ENCODE results near the gene IRS1.

IRS1 gene

DNA sequence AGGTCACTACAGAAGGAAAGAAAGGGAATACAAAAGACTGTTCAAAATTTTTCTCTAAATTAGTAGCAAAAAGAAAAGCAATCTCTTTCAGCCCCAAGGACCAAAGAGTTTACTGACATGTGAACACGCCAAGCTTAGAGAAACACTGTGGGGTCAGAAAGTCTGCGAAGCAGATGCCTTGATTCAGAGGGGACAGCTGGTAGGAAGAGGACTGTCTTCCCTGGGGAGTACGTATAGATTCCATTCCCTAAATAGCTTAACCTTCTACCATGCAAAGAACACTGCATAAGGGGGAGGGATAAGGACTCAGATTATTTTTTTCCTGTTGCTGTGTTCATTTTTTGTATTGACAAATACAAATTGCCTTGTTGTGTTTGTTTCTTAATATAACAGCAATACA, 96.1 kb downstream of the IRS1 start:
- Histone ChIP-seq H3K9me3 (ENCODE audit: insufficient read depth, low read length, severe bottlenecking) (no peaks in the 10 kb centered on the region), H3K4me3 (ENCODE audit: low read depth in 1 of 2, low read length in 2 of 2) (no peak overlapping the region), H3K79me2 (ENCODE audit: insufficient read depth, low read length) (no peaks in the 10 kb centered on the region), H3K27me3 (ENCODE audit: insufficient read depth, low read length, poor library complexity) (no peaks in the 10 kb centered on the region), H3K27ac (ENCODE audit: low read length) (no peak overlapping the region), H3K36me3 (ENCODE audit: insufficient read depth, low read length) (no peaks in the 10 kb centered on the region), H3K9ac (ENCODE audit: low read depth, low read length) (no peak overlapping the region), H4K20me1 (ENCODE audit: insufficient read depth, low read length) (no peaks in the 10 kb centered on the region), H3K4me2 (ENCODE audit: insufficient read depth, low read length) (no peak overlapping the region), H2AFZ (ENCODE audit: low read depth, low read length) (no peak overlapping the region), H3K4me1 (ENCODE audit: insufficient read depth, low read length) (peaks cover 8% of the 10 kb centered on the region; the same call in 1 of the 2 replicates)
- TF ChIP-seq EZH2 (IDR thresholded peaks at IDR 0.05; ENCODE audit: borderline replicate concordance, low read depth, low read length, severe bottlenecking): no peak
- DNase-seq (no peak), ATAC-seq (ENCODE audit: insufficient read depth, low read depth) (no peak)

DNA sequence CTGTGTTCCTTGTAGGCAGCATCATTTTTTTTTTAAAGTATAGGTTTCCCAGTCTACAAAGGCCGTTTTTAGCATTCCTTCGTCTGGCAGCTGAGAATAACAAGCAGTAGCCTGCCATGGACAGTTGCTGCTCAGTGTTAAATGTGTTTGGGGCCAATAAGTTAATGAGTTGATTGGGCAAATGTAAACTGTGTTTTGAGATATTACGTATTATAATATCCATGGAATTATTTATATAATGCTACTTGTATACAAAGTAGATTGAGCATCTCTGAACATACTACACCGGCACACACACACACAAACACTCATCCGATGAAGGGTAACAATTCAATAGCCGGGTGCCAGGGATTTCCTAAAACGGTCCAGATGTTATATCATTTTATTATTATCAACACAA, 97.2 kb downstream of the IRS1 start:
- Histone ChIP-seq H4K20me1 (ENCODE audit: insufficient read depth, low read length) (no peaks in the 10 kb centered on the region), H3K79me2 (ENCODE audit: insufficient read depth, low read length) (no peaks in the 10 kb centered on the region), H3K9ac (ENCODE audit: low read depth, low read length) (no peak overlapping the region), H3K36me3 (ENCODE audit: insufficient read depth, low read length) (no peaks in the 10 kb centered on the region), H3K27ac (ENCODE audit: low read length) (no peak overlapping the region), H3K4me3 (ENCODE audit: low read depth in 1 of 2, low read length in 2 of 2) (no peak overlapping the region), H3K27me3 (ENCODE audit: insufficient read depth, low read length, poor library complexity) (no peaks in the 10 kb centered on the region), H3K4me2 (ENCODE audit: insufficient read depth, low read length) (no peak overlapping the region), H2AFZ (ENCODE audit: low read depth, low read length) (no peak overlapping the region), H3K4me1 (ENCODE audit: insufficient read depth, low read length) (peaks cover 8% of the 10 kb centered on the region; the same call in 1 of the 2 replicates), H3K9me3 (ENCODE audit: insufficient read depth, low read length, severe bottlenecking) (no peaks in the 10 kb centered on the region)
- ATAC-seq (ENCODE audit: insufficient read depth, low read depth) (no peak), DNase-seq (no peak)
- TF ChIP-seq, protein P1, sequence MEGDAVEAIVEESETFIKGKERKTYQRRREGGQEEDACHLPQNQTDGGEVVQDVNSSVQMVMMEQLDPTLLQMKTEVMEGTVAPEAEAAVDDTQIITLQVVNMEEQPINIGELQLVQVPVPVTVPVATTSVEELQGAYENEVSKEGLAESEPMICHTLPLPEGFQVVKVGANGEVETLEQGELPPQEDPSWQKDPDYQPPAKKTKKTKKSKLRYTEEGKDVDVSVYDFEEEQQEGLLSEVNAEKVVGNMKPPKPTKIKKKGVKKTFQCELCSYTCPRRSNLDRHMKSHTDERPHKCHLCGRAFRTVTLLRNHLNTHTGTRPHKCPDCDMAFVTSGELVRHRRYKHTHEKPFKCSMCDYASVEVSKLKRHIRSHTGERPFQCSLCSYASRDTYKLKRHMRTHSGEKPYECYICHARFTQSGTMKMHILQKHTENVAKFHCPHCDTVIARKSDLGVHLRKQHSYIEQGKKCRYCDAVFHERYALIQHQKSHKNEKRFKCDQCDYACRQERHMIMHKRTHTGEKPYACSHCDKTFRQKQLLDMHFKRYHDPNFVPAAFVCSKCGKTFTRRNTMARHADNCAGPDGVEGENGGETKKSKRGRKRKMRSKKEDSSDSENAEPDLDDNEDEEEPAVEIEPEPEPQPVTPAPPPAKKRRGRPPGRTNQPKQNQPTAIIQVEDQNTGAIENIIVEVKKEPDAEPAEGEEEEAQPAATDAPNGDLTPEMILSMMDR (IDR thresholded peaks at IDR 0.05; ENCODE audit: borderline replicate concordance, extremely low read depth, low read length, poor library complexity, severe bottlenecking): no peak
- TF ChIP-seq EZH2 (IDR thresholded peaks at IDR 0.05; ENCODE audit: borderline replicate concordance, low read depth, low read length, severe bottlenecking): no peak

DNA sequence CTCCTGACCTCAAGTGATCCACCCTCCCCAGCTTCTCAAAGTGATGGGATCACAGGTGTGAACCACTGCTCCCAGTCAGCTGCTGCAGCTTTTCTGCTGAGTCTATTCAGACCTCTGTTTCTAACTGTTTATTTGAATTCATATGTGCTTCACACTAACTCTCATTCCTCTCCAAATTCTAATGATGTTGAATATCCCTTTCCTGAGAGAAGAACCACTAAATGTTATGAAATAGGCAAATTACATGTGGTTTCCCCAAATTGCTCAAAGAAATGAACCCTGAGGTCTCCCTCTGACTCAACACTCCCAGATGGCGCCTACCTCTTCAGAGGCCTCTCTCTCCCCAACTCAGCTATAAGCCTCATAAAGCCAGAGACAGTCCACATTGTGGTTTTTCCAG, 98.6 kb downstream of the IRS1 start:
- no peaks in the 10 kb centered on the region for H4K20me1 ChIP-seq (ENCODE audit: insufficient read depth, low read length)

DNA sequence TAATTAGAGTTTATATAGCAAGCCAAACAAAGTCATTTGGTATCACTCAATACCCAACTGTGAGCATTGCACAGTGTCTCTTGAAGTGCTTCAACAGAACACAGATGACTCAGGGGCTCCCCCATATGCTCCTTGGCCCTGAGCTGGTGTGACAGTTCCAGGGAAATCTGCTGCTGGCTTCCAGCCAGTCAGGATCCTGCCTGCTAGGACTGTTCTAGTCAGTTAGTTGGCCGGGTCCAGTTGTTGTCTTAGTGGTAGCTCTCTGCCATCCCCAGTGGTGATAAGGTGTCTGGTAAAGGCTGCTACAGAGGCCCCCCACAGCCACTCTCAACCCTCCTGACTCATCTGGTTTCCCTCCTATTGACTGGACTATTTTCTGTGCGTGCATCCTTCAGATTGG, 100.3 kb downstream of the IRS1 start:
- DNase-seq (no peak), ATAC-seq (ENCODE audit: insufficient read depth, low read depth) (no peak)
- Histone ChIP-seq H2AFZ (ENCODE audit: low read depth, low read length) (no peak overlapping the region), H3K4me2 (ENCODE audit: insufficient read depth, low read length) (no peak overlapping the region), H3K4me3 (ENCODE audit: low read depth in 1 of 2, low read length in 2 of 2) (no peak overlapping the region), H3K36me3 (ENCODE audit: insufficient read depth, low read length) (no peaks in the 10 kb centered on the region), H3K27ac (ENCODE audit: low read length) (no peak overlapping the region), H3K4me1 (ENCODE audit: insufficient read depth, low read length) (no peaks in the 10 kb centered on the region), H3K9ac (ENCODE audit: low read depth, low read length) (no peak overlapping the region), H4K20me1 (ENCODE audit: insufficient read depth, low read length) (no peaks in the 10 kb centered on the region), H3K9me3 (ENCODE audit: insufficient read depth, low read length, severe bottlenecking) (no peaks in the 10 kb centered on the region), H3K79me2 (ENCODE audit: insufficient read depth, low read length) (no peaks in the 10 kb centered on the region), H3K27me3 (ENCODE audit: insufficient read depth, low read length, poor library complexity) (no peaks in the 10 kb centered on the region)
- TF ChIP-seq EZH2 (IDR thresholded peaks at IDR 0.05; ENCODE audit: borderline replicate concordance, low read depth, low read length, severe bottlenecking): no peak
- TF ChIP-seq, protein P1 (IDR thresholded peaks at IDR 0.05; ENCODE audit: borderline replicate concordance, extremely low read depth, low read length, poor library complexity, severe bottlenecking): no peak

More for the DNA sequence above, 98.6 kb downstream of the IRS1 start:
- H3K79me2 ChIP-seq (ENCODE audit: insufficient read depth, low read length): no peaks in the 10 kb centered on the region
- H3K27me3 ChIP-seq (ENCODE audit: insufficient read depth, low read length, poor library complexity): no peaks in the 10 kb centered on the region
- H3K27ac ChIP-seq (ENCODE audit: low read length): no peak overlapping the region
- H2AFZ ChIP-seq (ENCODE audit: low read depth, low read length): no peak overlapping the region
- no peak overlapping the region for H3K4me3 ChIP-seq (ENCODE audit: low read depth in 1 of 2, low read length in 2 of 2)
- no peaks in the 10 kb centered on the region for H3K36me3 ChIP-seq (ENCODE audit: insufficient read depth, low read length)
- H3K4me1 ChIP-seq (ENCODE audit: insufficient read depth, low read length): peaks cover 8% of the 10 kb centered on the region; the same call in 1 of the 2 replicates
- DNase-seq (no peak), ATAC-seq (ENCODE audit: insufficient read depth, low read depth) (peak; percentile 51; the same call in 1 of the 3 replicates)
- no peak overlapping the region for H3K9ac ChIP-seq (ENCODE audit: low read depth, low read length)
- no peak overlapping the region for H3K4me2 ChIP-seq (ENCODE audit: insufficient read depth, low read length)
- no peak for TF ChIP-seq EZH2 (IDR thresholded peaks at IDR 0.05; ENCODE audit: borderline replicate concordance, low read depth, low read length, severe bottlenecking)
- TF ChIP-seq, protein P1 (IDR thresholded peaks at IDR 0.05; ENCODE audit: borderline replicate concordance, extremely low read depth, low read length, poor library complexity, severe bottlenecking): no peak
- H3K9me3 ChIP-seq (ENCODE audit: insufficient read depth, low read length, severe bottlenecking): no peaks in the 10 kb centered on the region
